GM19099 (cell line): ENCODE results near the gene CIRBP.

Experiments
- POLR2A ChIP-seq: IDR thresholded peaks from 3 replicates; pipeline ENCODE4 v1.6.1; 2011; ENCODE audit warnings: low read depth; ENCODE audit not compliant: insufficient read length; ENCODE audit errors: extremely low read depth

CIRBP gene

DNA sequence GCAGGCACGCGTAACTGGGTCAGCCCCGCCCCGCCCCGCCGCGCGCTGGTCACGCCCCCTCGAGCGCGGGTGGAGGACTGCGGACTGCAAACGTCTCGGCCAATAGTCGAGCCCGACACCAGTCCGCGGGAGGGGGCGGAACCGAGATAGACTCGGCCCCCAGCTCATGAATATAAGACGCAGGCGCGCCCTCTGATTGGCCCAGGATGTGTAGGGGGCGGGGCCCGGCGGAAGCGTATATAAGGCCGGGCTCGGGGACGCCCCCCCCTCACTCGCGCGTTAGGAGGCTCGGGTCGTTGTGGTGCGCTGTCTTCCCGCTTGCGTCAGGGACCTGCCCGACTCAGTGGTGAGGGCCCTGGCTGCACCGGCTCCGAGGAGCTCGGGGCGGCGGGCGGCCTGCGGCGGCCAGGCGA lies at the start of gene CIRBP:
Gene CIRBP, plus strand, starts transcription at position 268 of the 413 bp plus-strand sequence. CDS start 1,602 bp downstream, outside the sequence.
- peak; percentile 100 for TF ChIP-seq POLR2A

DNA sequence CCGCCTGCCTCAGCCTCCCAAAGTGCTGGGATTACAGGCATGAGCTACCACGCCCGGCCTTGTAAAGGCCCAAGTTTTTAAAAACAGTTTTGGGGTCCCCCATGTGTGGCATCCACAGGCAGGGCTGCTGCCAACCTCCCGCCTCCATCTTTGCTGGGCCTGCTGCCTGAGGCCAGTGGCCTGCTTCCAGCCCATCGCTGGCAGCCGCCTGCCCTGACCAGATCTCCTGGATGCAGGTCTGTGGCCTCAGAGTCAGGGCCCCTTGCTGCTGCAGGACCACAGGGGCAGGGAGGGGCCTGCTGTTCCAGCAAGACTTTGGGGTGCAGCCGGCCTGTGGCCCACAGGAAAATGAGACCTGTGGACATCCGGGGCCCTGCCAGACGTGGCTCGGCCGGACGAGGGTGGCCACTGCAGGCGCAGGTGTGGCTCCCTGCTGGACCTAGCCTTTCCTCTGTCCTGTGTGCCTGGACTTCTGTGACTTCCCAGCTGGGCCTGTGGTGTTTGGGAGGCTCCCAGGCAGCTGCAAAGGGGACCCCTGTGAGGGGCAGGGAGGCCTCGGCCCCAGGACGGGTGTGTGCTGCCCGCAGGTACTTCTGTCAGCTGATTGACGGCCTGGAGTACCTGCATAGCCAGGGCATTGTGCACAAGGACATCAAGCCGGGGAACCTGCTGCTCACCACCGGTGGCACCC lies 49.2 kb upstream of the CIRBP start:
- TF ChIP-seq POLR2A = no peak

DNA sequence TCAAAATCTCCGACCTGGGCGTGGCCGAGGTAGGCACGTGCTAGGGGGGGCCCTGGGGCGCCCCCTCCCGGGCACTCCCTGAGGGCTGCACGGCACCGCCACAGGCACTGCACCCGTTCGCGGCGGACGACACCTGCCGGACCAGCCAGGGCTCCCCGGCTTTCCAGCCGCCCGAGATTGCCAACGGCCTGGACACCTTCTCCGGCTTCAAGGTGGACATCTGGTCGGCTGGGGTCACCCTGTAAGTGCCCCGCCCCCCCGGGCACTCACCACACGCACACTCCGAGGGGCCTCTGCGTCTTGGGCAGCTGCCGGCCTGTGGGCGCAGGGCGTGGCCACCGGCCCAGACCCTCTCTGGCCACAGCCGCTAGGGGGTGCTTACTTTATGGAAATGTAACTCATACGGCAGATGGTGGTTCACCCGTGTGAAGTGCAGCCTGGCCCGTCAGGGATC lies 48.6 kb upstream of the CIRBP start:
- TF ChIP-seq POLR2A = no peak

DNA sequence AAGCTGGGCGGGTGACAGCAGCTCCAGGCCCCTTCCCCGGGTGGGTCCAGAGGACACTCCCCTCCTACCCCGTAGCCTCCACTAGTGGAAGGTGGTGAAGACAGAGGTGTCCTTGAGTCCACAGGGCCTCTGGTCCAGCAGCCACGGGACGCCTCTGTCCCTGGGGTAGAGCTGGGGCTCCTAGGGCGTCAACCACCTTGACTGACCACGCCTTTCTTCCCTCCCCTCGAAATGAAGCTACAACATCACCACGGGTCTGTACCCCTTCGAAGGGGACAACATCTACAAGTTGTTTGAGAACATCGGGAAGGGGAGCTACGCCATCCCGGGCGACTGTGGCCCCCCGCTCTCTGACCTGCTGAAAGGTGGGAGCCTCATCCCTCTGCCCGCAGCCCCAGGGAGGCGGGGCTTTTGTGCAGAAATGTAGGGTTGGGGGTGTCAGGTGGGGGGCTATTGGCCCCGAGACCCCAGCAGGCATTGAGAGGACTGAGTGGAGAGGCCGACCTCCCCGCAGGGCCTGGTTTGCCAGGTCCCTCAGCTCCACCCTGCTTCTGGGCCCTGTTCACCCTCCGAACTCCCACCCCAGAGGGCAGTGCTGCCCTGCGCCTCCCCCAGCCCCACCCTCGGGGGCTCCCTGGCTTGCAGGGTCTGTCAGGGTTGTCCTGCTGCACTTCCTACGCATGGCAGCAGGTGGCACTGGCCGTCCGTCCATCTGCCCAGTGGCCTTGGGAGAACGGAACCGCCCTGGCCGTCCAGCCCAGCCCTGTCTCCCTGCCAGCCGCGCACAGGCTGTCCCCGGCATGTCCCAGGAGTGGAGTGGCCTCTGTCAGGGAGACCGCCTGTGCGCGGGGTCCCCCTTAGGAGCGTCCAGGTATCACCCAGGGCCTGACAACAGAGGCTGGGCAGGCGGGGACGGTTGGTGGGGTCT lies 47.9 kb upstream of the CIRBP start:
- TF ChIP-seq POLR2A = no peak

DNA sequence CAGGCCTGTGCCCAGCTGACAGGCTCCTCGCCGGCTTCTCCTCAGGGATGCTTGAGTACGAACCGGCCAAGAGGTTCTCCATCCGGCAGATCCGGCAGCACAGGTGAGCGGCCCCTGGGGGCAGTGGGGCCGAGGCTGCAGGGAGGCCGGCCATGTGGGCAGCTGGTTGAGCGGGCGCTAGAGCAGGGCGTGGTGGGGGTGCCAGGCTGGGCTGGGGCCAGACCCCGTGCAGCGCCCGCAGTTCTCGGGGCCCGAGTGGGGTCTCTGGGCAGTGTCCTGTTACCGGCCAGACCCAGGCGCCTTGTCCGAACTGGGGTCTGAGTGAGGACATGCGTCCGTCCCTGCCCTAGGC lies 47.3 kb upstream of the CIRBP start:
- TF ChIP-seq POLR2A = no peak

DNA sequence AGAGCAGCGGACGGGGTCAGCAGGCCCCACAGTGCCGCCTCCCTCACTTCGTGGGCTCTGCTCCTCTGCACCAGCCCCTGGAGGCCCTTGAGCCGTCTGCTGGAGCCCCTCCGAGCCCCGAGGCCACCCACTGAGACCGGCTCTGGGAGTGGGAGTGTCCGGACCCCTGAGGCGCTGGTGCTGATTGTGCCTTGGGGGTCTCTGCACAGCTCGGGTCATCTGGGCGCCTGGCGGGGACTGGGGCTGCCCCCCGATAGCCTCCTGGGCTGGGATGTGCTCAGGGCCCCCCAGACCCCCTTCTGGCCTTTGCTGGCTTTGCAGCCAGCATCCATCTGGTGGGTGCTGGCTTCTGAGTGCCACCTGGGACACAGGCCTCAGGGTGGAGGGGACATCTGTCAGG lies 46.7 kb upstream of the CIRBP start:
- no peak for TF ChIP-seq POLR2A

DNA sequence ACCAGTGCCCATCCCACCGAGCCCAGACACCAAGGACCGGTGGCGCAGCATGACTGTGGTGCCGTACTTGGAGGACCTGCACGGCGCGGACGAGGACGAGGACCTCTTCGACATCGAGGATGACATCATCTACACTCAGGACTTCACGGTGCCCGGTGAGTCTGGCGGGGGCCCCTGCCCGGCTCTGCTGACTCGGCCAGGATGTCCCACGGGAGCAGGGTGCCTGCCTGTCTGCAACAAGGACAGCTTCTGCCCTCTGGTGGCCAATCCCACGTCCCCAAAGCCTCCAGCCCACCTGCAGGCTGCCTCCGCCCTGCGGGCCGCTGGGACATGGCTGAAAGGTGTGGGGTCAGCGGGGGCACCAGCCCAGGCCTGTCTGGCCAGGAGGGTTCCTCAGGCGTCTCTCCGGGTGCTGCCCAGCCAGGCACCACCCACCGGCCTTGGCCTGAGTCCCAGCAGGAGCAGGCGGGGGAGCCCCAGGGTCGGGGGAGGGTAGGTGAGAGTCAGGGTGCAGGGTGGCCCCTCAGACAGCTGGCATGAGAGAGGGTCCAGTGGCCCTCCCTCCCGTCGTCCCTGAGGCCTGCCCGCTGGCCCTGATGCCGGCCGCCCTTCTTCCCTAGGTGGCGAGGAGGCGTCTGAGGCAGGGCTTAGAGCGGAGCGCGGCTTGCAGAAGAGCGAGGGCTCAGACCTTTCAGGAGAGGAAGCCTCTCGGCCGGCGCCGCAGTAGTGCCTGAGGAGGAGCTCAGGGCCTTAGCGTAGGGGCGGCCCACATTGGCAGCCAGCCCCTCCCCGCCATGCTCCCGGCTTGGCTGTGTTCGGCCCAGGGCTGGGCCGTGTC lies 45.9 kb upstream of the CIRBP start:
- TF ChIP-seq POLR2A = no peak

DNA sequence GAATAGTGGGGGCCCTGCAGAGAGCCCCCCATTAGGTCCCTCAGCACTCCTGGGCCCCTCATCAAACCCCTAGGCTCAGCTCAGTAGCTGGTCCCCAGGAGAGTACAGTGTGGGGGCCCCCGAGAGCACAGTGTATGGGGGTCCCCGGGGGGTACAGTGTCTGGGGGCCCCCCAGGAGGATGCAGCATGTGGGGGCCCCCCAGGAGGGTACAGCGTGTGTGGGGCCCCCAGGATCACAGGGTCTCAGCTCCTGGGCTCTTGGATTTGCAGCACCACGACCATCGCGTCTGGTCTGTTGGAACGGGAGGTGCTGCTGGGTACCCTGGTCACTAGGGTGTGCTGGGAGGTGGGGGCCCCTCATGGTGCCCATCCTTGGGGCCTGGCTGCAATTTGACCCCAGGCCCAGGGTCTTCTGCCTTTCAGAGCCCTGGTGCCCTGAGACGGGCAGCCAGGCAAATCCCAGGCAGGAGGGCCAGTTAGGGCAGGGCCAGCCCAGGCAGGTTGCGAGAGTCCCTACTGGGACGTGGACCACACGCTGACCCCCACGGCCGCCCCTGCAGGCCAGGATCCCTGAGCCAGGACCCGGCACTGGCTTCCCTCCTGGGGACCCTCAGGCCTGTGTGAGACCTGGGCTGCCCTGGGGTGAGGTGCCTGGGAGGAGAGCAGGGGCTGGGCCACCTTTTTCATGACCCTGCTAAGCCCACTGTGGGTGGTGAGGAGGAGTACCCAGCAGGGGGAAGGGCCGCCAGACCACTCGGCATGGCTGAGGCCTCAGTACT lies 44.9 kb upstream of the CIRBP start:
- TF ChIP-seq POLR2A = no peak

DNA sequence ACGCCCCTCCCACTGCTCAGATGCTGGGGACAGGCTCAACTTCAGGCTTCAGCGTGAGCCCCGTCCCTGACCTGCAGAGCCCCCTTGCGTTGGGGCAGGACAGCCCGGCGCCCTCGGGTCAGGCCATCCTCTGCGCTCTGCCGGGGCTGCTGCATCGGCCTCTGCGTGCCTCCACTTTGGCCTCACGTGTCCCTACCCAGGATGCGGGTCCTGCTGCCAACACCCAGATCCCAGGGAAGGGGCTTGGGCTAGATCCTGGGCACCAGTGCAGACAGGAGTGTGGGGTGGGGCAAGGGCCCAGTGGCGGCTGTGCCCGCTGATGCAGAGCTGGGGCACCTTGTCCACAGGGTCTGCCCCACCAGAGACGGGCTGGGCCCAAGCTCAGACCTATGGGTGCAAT lies 44.3 kb upstream of the CIRBP start:
- no peak for TF ChIP-seq POLR2A

DNA sequence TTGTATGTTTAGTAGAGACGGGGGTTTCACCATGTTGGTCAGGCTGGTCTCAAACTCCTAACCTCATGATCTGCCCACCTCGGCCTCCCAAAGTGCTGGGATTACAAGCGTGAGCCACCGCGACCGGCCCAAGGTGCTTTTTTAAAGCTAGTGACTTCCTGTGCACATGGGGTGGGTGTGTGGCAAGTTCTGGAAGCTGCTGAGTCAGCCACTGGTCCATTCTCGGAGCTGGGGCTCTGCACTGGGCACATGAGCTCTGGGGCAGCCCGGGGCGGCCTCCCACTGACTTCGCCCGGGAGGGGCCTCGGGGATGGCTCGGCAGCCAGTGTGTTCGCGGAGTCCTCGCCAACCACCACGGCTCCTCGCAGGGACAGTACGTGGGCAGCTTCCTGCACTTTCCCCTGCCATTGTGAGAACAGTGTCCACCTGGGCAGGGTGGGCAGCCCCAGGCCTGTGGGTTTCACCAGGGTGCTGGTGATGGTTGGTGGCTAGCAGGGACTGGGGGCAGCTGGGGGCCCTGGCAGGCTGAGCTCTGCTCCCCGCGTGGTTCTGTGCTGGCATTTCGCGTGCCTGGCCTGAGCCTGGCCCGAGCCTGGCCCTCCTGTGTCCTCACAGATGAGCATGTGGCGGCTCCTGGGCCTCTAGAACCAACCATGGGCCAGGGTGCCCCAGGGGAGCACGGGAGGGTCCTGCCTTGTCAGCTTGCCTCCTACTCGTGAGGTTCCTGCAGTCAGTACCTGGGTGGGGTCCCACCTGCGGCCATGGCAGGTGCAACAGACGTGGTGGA lies 43.5 kb upstream of the CIRBP start:
- no peak for TF ChIP-seq POLR2A

DNA sequence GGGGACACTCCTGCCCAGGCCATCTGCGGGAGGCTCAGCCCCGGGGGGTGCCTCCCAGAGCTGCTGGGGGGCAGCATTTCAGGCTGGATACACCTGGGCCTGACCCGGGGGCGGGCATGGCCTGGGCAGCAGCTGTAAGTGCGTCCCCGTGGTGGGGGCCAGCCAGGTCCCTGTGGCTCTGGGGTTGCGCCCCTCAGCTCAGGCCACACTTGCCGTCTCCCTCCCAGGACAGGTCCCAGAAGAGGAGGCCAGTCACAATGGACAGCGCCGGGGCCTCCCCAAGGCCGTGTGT lies 43.0 kb upstream of the CIRBP start:
- TF ChIP-seq POLR2A = no peak

DNA sequence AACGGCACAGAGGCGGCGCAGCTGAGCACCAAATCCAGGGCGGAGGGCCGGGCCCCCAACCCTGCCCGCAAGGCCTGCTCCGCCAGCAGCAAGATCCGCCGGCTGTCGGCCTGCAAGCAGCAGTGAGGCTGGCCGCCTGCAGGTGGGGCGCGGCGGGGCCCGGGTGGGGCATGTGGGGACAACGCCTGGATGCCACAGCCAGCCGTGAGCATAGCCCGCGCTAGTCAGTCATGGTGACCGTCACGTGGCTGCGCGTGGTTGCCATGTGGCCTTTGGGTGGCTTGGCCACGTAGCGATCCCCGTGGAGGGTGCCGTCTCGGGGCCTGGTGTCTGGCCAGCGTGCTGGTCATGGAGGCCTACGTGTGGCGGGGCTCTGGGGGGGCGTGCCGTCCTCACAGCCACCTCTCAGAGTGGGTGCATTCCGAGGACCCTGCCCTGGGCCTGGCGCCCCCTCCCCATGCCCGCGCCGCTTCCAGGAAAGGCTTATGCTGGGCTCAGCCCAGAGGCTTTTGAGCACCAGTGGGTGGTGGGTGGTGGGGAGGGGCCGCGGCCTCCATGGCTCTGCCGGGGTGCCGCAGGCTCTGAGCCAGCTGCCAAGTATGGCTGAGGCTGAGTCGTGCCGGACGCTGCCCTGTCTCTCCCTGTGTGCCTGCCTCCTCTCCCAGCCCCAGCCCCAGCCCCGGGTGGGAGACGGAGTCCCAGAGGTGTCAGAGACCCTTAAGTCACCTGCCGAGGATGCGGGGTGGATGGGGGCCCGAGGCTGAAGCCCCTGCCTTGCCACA lies 42.4 kb upstream of the CIRBP start:
- TF ChIP-seq POLR2A = no peak

DNA sequence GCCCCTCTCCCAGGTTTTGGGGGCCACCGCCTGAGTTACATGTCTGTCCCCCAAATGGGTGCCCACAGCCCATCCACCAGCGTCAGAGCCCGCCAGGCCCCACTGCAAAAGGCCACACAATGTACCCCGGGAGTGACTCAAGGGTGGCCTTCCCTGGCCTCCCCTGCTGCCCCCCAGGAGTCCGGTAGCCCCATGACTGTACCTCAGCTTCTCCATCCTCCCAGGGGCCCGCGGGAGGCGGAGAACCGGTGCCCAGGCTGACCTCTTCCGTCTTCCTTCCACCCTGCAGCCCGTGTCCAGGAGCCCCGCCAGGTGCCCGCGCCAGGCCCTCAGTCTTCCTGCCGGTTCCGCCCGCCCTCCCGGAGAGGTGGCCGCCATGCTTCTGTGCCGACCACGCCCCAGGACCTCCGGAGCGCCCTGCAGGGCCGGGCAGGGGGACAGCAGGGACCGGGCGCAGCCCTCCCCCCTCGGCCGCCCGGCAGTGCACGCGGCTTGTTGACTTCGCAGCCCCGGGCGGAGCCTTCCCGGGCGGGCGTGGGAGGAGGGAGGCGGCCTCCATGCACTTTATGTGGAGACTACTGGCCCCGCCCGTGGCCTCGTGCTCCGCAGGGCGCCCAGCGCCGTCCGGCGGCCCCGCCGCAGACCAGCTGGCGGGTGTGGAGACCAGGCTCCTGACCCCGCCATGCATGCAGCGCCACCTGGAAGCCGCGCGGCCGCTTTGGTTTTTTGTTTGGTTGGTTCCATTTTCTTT lies 41.7 kb upstream of the CIRBP start:
- no peak for TF ChIP-seq POLR2A
